Measurements from ENCODE around the gene IFT172.
A peak's percentile ranks its signal among the peaks of the same experiment; 100 is the strongest.

The IFT172 gene

DNA sequence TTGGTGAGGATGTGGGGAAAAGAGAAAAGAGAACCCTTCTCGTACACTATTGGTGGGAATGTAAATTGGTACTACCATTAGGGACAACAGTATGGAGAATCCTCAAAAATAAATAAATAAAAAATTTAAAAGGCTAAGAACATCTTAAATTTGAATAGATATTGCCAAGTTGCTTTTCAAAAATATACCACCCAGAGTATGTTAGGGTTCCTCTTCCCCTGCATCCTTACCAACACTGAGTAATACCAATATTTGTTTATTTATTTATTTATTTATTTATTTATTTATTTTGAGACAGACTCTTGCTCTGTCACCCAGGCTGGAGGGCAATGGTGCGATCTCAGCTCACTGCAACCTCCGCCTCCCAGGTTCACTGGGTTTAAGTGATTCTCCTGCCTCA is 66.6 kb downstream of the IFT172 start:
- DNase-seq (ENCODE audit: low read depth): no peak

GRCh38 chr2:27421660-27422250 is 67.8 kb downstream of the IFT172 start:
- DNase-seq (ENCODE audit: low read depth): no peak

DNA sequence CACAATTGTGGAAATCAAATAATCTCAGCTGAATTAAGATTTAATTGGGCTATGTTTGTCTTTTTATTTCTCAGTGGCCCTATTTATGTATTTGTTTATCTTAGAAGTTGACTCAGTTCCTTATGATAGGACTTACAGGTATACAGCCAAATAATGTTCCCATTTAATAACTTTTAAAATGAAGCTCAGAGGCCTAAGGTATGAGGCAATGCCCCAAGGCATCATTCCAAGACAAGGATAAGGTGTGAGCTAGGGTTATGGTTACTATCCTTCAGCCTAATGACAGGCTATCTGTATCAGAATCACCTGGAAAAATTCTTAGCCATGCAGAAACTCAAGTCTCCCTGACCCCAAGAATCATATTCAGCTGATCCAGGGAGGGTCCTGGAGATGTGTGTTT is 68.5 kb downstream of the IFT172 start:
- DNase-seq (ENCODE audit: low read depth): no peak

- no peak for DNase-seq (ENCODE audit: low read depth)
Observed at GRCh38 chr2:27416151-27416550, 73.4 kb downstream of the IFT172 start.

DNA sequence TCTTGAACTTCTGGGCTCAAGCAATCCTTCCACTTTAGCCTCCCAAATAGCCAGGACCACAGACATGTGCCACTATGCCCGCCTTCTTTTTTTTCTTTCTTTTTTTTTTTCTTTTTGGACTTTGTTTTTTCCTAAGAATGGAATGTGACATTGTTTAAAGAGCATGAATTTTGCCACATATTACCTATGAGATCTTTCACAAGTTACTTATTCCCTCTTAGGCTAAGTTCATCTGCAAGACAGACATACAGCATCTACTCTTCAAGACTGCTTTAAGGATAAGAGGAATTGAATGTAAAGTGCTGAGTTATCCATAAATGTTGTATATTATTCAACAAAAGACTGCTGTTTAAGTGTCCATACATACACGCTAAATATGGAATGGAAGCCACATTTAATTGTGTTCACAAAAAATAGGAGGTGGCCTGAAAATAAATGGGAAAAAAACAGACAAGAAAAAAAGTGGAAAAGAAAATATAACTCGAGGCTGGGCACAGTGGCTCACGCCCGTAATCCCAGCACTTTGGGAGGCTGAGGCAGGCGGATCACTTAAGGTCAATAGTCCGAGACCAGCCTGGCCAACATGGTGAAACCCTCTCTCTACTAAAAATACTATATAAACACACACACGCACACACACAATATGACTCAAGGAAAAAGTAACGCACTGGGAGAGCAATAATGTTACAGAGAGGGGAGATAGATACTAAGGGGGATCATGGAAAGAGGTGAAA is 77.0 kb downstream of the IFT172 start:
- DNase-seq (ENCODE audit: low read depth): no peak

DNA sequence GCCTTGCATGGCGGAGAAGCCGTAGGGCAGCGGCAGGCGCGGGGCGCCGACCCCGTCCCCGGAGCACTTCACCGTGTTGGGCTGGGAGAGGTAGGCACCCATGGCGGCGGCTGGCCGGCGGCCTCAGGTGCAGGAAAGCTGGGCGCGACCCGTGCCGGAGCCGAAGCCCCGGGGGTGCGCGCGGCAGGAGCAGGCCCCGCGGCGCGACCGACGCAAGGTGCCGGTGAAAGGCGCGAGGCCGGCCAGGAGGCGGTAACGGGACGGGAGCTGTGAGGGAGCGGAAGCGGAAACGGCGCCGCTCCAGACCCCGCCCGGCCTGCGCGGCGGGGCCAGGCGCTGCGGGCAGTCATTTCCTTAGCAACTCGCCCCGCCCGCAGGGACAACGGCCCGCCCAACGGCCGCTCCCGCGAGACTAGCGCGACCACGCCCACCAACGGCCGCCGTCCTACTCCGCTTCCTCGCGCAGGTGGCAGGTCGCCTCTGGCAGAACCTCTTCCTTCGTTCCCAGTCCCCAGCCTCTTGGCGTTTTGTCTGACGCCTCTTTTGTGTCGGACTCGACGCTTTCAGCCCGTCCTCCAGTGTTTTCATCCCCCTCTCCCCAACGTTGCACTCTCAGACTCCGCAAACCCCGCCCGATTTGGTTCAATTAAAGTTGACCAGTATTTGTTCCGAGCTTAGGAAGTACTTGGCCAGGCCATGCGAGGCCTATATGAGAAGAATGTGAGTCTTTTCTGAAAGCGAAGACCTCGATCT is 80.0 kb downstream of the IFT172 start, which contains the start of gene PPM1G:
PPM1G (minus strand) TSS at position 271 of the 753 bp plus-strand sequence; CDS start at position 102, 169 bp downstream.
- DNase-seq (ENCODE audit: low read depth): peak; percentile 92

DNA sequence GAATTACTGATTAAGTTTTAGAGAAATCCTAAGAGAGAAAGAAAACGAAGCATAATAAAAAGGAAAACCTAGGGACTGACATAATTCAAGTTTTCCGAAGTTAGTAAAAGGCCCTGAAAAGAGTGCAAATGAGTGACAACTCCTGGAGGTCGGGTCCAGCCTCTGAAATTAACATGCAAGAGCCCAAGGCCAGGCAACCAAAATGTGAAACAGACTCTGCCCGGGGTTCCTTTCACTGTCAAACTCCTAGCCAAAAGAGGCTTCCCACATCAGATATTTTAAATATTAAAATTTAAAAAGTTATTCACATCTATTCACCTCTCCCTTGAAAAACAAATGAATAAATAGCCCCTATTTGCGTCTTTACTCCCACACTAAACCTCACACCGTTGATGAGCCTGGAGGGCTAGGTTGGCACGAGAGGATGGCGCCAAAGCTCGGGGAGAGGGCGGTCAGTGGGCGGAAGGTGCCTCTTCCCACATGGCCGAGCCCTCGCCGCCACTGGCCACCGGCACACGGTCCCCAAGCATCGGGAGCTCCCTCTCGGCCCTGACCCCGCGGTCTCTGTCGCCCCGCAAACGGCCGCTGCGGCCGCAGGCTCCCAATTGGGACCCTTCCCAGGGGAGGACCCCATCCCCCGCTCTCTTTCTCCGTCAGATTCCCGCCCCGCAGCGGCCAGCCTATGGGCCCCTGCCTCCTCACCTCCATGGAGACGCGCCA is 80.8 kb downstream of the IFT172 start:
- peak; percentile 25 for DNase-seq (ENCODE audit: low read depth)

DNA sequence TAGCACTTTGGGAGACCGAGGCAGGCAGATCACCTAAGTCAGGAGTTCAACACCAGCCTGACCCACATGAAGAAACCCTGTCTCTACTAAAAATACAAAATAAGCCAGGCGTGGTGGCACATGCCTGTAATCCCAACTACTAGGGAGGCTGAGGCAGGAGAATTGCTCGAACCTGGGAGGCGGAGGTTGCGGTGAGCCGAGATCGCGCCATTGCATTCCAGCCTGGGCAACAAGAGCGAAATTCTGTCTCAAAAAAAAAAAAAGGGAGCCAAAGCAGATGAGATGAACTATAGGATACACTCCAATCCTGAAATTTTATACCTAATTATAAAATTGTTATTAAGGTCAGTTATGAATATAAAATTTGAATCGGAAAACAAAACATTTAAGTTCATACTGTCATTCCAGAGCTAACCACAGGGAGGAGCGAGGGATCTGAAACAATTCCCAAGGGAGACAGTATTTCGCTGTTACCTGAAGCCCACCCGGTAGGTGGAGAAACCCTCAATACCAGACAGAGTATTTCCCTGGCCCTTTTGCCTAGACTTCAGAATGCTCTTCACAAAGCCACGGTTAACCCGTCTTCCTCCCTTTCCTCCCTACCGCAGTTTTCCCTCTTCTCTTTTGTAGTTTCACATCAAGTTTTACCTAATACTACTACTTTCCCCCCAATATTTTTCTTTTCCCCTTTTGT is 81.6 kb downstream of the IFT172 start:
- peak; percentile 44 for DNase-seq (ENCODE audit: low read depth)

GRCh38 chr2:27400348-27401135 is 89.0 kb downstream of the IFT172 start:
- peak; percentile 35 for DNase-seq (ENCODE audit: low read depth)

- DNase-seq (ENCODE audit: low read depth): no peak
Observed at GRCh38 chr2:27398962-27399361, 90.6 kb downstream of the IFT172 start.
